Measurements from ENCODE around the gene NHERF1. TPM values are rescaled to one million over a fixed set of nuclear protein-coding genes. Genes with fewer than 3 reads are reported as not detected.
A peak's percentile ranks its signal among the peaks of the same experiment; 100 is the strongest.

The NHERF1 gene
- total and polyA plus RNA-seq, 2 of the 13 experiments (the other 11 are each of a cell fraction or from before 2014, with no cell fraction given), result 169 to 269 TPM

GRCh38 chr17:74736513-74737298 lies 11.7 kb upstream of the NHERF1 start, which contains the start of gene RAB37 (continued):
- TF ChIP-seq, protein P1, sequence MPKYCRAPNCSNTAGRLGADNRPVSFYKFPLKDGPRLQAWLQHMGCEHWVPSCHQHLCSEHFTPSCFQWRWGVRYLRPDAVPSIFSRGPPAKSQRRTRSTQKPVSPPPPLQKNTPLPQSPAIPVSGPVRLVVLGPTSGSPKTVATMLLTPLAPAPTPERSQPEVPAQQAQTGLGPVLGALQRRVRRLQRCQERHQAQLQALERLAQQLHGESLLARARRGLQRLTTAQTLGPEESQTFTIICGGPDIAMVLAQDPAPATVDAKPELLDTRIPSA (CRISPR knock-in tag; IDR thresholded peaks at IDR 0.05; ENCODE audit: borderline replicate concordance), result no peak; the same call in 1 of the 2 replicates
- peak; percentile 68 for TF ChIP-seq GATAD1 (CRISPR knock-in tag; IDR thresholded peaks at IDR 0.05)
- peak; percentile 20; the same call in 1 of the 2 replicates for TF ChIP-seq ZNF253 (CRISPR knock-in tag; IDR thresholded peaks at IDR 0.05; ENCODE audit: borderline replicate concordance)
- TF ChIP-seq CBX5 (CRISPR knock-in tag; IDR thresholded peaks at IDR 0.05; ENCODE audit: borderline replicate concordance), result peak; percentile 94
- TF ChIP-seq ZSCAN12 (CRISPR knock-in tag; IDR thresholded peaks at IDR 0.05), result no peak
- 0 out of 2 replicates have a peak, but pooled peaks have one; percentile 33 for TF ChIP-seq BATF2 (CRISPR knock-in tag; IDR thresholded peaks at IDR 0.05)
- TF ChIP-seq, protein P2, sequence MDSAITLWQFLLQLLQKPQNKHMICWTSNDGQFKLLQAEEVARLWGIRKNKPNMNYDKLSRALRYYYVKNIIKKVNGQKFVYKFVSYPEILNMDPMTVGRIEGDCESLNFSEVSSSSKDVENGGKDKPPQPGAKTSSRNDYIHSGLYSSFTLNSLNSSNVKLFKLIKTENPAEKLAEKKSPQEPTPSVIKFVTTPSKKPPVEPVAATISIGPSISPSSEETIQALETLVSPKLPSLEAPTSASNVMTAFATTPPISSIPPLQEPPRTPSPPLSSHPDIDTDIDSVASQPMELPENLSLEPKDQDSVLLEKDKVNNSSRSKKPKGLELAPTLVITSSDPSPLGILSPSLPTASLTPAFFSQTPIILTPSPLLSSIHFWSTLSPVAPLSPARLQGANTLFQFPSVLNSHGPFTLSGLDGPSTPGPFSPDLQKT (CRISPR knock-in tag; IDR thresholded peaks at IDR 0.05; ENCODE audit: borderline replicate concordance), result no peak
- TF ChIP-seq, protein P3, sequence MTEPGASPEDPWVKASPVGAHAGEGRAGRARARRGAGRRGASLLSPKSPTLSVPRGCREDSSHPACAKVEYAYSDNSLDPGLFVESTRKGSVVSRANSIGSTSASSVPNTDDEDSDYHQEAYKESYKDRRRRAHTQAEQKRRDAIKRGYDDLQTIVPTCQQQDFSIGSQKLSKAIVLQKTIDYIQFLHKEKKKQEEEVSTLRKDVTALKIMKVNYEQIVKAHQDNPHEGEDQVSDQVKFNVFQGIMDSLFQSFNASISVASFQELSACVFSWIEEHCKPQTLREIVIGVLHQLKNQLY (CRISPR knock-in tag; IDR thresholded peaks at IDR 0.05), result peak; percentile 82
- peak; percentile 65; the same call in 1 of the 2 replicates for TF ChIP-seq MIER3 (CRISPR knock-in tag; IDR thresholded peaks at IDR 0.05; ENCODE audit: borderline replicate concordance)
- peak; percentile 86 for TF ChIP-seq IRX3 (CRISPR knock-in tag; IDR thresholded peaks at IDR 0.05; ENCODE audit: borderline replicate concordance, low read depth)
- TF ChIP-seq ZNF382 (CRISPR knock-in tag; IDR thresholded peaks at IDR 0.05; ENCODE audit: borderline replicate concordance), result no peak
- no peak; the same call in none of the 2 replicates for TF ChIP-seq ZFP90 (CRISPR knock-in tag; IDR thresholded peaks at IDR 0.05; ENCODE audit: borderline replicate concordance)
- TF ChIP-seq ZNF703 (CRISPR knock-in tag; IDR thresholded peaks at IDR 0.05; ENCODE audit: borderline replicate concordance), result peak; percentile 93
- no peak for TF ChIP-seq ZNF562 (CRISPR knock-in tag; IDR thresholded peaks at IDR 0.05; ENCODE audit: borderline replicate concordance)
- TF ChIP-seq, protein P4, sequence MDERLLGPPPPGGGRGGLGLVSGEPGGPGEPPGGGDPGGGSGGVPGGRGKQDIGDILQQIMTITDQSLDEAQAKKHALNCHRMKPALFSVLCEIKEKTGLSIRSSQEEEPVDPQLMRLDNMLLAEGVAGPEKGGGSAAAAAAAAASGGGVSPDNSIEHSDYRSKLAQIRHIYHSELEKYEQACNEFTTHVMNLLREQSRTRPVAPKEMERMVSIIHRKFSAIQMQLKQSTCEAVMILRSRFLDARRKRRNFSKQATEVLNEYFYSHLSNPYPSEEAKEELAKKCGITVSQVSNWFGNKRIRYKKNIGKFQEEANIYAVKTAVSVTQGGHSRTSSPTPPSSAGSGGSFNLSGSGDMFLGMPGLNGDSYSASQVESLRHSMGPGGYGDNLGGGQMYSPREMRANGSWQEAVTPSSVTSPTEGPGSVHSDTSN (CRISPR knock-in tag; IDR thresholded peaks at IDR 0.05), result no peak
- TF ChIP-seq ZFP41 (CRISPR knock-in tag; IDR thresholded peaks at IDR 0.05; ENCODE audit: borderline replicate concordance), result no peak
- TF ChIP-seq, protein P5, sequence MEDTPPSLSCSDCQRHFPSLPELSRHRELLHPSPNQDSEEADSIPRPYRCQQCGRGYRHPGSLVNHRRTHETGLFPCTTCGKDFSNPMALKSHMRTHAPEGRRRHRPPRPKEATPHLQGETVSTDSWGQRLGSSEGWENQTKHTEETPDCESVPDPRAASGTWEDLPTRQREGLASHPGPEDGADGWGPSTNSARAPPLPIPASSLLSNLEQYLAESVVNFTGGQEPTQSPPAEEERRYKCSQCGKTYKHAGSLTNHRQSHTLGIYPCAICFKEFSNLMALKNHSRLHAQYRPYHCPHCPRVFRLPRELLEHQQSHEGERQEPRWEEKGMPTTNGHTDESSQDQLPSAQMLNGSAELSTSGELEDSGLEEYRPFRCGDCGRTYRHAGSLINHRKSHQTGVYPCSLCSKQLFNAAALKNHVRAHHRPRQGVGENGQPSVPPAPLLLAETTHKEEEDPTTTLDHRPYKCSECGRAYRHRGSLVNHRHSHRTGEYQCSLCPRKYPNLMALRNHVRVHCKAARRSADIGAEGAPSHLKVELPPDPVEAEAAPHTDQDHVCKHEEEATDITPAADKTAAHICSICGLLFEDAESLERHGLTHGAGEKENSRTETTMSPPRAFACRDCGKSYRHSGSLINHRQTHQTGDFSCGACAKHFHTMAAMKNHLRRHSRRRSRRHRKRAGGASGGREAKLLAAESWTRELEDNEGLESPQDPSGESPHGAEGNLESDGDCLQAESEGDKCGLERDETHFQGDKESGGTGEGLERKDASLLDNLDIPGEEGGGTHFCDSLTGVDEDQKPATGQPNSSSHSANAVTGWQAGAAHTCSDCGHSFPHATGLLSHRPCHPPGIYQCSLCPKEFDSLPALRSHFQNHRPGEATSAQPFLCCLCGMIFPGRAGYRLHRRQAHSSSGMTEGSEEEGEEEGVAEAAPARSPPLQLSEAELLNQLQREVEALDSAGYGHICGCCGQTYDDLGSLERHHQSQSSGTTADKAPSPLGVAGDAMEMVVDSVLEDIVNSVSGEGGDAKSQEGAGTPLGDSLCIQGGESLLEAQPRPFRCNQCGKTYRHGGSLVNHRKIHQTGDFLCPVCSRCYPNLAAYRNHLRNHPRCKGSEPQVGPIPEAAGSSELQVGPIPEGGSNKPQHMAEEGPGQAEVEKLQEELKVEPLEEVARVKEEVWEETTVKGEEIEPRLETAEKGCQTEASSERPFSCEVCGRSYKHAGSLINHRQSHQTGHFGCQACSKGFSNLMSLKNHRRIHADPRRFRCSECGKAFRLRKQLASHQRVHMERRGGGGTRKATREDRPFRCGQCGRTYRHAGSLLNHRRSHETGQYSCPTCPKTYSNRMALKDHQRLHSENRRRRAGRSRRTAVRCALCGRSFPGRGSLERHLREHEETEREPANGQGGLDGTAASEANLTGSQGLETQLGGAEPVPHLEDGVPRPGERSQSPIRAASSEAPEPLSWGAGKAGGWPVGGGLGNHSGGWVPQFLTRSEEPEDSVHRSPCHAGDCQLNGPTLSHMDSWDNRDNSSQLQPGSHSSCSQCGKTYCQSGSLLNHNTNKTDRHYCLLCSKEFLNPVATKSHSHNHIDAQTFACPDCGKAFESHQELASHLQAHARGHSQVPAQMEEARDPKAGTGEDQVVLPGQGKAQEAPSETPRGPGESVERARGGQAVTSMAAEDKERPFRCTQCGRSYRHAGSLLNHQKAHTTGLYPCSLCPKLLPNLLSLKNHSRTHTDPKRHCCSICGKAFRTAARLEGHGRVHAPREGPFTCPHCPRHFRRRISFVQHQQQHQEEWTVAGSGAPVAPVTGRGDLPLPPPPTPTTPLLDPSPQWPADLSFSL (CRISPR knock-in tag; IDR thresholded peaks at IDR 0.05), result peak; percentile 72; the same call in 1 of the 2 replicates
